SK-N-MC (cell line): ENCODE data around the gene PCBP3.

Experiments used
- EZH2 ChIP-seq: fragments of 200-600 bp; sonication (generic); IDR thresholded peaks from one replicate; pipeline ENCODE4 v1.6.1; 2017; ENCODE audit warnings: antibody characterized with exemption
- FOXP2 ChIP-seq: optimal IDR thresholded peaks from 2 replicates; pipeline ENCODE3; 2011; ENCODE audit warnings: mild to moderate bottlenecking, moderate library complexity; ENCODE audit not compliant: insufficient read depth; ENCODE audit errors: extremely low read length, control extremely low read depth
- POLR2AphosphoS5 ChIP-seq: IDR thresholded peaks from 2 replicates; pipeline ENCODE4 v1.6.1; 2012; ENCODE audit warnings: mild to moderate bottlenecking, low read depth, low read length, borderline replicate concordance

DNA sequence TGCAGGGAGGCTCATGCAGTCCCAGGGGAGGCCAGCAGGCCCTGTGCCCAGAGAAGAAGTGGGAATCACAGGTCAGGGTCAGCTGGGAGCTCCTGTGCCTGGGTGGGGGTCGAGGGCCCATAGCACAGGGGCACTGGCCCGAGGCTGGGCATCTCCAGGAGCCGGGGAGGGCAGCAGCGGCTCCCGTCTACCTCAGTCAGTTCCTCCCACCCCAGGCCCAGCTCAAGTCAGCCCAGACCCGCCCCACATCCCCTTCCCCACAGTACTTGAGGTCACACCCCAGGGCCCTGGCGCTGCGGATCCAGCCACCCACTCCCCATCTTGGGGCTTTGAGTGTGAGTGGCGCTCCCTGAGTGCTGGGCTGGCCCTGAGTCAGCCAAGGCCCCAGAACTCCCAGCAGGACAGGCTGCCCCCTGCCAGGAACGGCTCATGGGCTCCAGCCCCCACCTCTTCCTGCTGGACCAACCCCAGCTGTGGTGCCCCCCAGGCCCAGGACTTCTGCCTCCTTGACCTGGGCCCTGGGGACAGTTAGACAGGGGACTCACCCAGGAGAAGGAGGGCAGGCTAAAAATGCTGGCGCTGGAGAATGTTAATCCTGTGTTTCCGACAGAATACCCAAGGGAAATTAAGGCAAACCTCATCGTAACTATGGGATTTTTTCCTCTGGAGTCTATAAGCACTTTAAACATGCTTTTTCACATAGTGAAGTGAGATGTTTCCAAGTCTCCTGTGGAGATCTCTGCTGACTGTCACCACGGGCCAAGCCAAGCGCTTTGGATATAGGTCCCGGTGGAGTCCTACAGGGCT, 269.3 kb downstream of the PCBP3 start:
- TF ChIP-seq POLR2AphosphoS5 (no peak), EZH2 (no peak), FOXP2 (no peak)
